ENCODE measurements around the gene RUNX1.

RUNX1 gene

DNA sequence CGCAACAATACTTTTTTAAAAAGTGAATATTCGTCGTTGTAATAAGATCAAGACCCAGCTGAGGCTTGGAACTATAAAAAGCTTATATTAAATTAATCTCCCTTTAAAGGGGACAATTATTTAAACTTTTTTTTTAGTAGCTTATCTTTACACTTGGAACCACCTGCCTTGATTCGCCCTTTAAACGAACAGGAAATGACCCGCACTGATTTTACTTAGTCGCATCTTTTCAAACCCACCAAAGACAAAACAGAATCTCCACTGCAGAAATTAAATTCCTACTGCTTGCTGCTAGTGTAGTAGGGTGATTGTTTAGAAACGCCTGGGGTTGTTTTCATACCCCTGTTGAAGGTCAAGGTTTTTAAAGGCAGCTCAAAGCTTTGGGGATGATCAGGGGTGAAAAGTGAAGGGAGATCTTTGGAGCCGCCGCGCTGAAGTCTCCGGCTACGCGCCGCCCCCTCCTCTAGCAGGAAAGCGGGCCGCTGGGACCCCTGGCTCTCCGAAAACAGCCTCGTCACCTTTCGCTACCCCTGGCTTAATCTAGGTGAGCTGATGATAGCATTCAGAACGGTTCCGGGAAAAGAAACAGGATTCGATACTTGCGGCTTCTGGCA, 163.4 kb downstream of the RUNX1 start:
- DNase-seq (ENCODE audit: low read depth in 1 of 2, low spot score in 1 of 2) = no peak

DNA sequence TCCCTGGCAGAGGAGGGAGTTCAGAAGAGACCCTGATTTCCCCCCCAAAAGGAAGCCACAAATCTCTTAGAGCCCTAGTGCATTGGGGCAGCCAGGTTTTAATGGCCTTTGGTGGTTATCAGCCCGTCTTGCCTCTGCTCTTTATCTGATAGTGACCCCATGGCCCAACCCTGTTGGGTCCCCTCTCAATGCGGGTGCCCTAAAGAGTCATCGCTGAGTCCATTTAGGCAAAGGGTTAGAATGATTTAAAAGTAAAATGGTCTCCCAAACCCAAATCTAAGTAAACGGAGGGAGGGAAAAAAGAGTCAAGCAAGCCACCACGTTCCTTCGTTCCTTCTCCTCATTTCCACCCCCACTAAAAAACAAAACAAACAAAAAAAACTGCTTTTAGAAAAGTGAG, 164.0 kb downstream of the RUNX1 start:
- DNase-seq (ENCODE audit: low read depth in 1 of 2, low spot score in 1 of 2) = no peak

DNA sequence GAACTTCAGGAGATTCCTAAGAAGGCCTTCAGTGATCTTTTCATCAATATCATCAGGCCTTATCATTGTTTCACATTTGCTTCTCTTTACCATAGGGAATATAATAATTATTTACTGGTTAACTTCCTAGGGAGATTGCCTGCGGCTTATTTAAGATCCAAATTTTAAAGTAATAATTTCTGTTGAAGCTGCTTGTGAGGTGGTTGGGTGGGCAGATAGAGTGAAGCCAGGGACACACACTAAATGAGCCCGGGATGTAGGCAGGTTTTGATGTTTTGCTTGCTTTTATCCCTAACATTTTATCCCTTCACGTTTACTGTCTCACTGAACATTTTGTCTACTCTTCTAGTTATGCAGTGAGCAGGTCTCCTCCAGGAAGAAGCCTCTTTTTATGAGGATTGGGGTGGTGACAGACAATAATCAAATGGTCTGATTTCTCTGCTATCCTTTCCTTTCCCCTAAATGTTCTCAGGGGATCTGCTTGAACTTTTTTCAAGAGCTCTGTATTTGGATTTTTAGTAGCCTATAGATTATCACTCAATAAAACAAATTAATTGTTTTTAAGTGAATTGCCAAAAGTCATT, 164.7 kb downstream of the RUNX1 start:
- DNase-seq (ENCODE audit: low read depth in 1 of 2, low spot score in 1 of 2) = no peak

DNA sequence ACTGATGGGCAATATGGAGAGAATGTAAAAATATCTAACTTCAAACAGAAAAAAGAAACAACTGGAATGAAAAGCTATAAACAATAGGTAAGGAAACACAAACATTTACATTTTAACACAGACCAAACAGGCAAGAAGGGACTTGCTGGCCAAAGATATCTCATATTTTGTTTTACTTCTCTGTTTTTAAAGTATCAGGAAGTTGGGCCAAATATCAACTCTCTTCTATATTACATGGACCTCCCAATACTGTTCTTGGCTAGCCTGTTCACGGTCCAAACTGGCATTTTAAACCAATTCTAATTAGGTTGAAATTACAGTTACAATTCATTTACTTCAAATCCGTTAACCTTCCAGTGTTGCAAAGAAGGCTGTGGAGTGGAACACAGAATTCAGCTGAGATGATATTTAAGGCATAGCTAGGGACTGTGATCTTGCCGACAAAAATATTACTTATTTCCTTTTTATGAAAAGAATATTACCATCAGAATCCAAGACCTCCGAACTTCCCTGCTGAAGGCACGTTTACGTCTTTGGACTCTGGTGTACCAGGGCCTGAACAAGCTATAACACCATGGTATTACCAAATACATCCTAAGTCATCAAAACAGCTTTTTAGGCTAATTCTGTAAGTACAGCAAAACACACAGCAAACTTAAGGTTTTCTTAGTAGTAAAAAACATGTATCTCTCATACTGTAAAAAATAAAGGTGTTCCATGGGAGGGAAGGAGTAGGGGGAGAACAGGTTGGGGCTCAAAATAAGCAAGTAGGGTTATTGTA, 165.4 kb downstream of the RUNX1 start:
- DNase-seq (ENCODE audit: low read depth in 1 of 2, low spot score in 1 of 2) = no peak

DNA sequence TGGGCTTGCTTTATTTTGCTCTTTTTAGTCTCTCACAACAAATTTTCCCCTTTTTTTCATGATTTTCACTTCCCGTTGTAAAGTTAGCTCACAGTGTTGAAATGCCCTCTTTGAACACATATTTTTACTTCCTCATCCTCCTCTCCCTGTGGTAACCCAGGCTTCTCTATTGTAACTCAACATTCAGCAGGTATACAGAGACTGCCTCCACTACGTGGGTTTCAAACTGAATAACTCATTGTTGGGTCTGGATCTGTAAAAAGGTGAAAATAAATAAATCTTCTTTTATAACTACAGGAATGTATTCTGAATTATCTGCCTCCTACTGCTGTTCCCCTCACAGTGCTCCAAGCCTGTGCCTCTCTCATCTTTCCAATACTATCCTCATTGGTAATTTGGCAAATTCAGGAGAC, 166.4 kb downstream of the RUNX1 start:
- DNase-seq (ENCODE audit: low read depth in 1 of 2, low spot score in 1 of 2) = no peak

DNA sequence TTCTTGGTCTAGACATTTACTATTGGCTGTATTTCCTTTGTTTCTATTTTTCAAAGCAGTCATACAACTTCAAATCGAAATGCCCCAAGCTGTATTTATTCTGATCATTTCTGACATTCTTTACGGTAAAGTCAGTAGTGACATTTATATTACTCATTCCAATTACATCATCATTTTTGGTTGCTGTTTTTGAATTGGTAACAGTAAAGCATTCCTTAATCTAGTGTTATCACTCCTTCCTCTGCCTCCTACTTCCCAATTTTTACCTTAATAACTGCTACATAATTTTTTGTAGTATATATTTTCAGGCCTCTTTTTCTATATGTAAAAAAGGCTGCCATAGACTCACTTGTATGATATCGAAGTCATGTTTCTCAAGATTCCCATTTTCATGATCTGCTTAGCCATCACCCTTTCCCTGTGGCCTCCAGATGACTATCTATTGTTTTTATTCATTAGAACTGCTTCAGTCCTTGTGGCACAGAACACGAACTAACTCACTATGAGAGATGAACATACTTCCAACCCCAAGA, 167.2 kb downstream of the RUNX1 start:
- no peak for DNase-seq (ENCODE audit: low read depth in 1 of 2, low spot score in 1 of 2)

DNA sequence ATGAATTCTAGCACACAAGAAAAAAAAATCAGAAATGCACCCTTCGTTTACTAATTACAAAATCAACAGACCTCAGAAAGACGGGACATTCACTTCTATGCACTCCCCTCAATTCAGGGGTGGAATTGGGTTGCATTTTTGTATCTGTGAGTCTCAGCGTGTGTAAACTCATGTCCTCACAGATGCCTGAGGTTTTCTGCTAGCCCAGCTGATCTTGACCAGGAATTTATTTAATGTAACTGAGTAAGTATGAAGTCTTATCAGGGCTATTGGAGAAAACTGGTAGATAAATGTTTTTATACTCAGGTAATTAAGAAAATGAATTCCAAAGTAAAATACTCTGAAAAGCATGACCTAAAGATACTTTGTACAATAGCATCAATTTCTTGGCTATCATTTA, 167.7 kb downstream of the RUNX1 start:
- no peak for DNase-seq (ENCODE audit: low read depth in 1 of 2, low spot score in 1 of 2)

DNA sequence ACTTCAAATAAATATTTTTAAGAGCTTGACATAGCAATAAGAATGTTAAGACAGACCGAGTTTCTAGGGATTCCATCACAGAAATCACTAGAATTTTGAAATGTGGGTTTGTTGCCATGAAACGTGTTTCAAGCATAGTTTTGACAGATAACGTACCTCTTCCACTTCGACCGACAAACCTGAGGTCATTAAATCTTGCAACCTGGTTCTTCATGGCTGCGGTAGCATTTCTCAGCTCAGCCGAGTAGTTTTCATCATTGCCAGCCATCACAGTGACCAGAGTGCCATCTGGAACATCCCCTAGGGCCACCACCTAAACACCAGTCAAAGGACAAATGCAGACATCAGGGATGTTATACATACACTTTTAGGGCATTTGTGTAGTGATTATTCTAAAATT, 168.7 kb downstream of the RUNX1 start:
- DNase-seq (ENCODE audit: low read depth in 1 of 2, low spot score in 1 of 2) = no peak

DNA sequence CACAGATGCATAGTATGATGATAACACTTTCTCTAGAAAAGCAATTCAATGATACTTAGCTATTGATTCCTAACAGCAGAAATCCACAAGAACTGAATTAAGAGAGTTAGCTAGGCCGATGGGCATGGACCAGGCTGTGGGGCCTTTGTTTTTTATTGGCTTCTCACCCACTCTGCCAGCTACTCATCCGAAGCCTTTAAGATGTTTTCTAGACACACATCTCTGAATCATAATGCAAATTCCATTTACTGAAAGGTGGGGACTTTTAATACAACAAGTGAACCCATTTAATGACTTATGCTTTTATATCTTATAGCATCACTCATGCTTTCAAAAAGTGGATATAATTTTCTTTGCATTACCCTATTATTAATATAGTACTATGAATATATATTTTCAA, 170.2 kb downstream of the RUNX1 start:
- DNase-seq (ENCODE audit: low read depth in 1 of 2, low spot score in 1 of 2) = no peak

DNA sequence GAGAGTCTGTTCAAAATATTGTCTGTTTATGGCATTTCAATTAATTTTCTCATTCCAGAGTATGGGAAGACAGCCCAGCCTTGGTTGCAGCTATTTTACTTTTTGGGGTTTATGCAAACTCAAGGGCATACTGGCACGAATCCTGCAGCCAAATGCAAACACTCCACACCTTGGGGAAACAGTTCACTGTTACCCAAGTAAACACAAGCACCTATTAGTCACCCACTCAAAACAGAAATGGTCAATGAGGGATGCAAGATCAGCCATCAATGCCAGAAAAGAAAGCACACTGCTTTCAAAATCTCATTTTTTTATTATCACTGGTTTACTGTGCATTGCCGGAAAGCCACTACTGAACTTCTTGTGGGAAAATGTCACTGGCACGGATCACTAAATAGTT, 170.6 kb downstream of the RUNX1 start:
- no peak for DNase-seq (ENCODE audit: low read depth in 1 of 2, low spot score in 1 of 2)

DNA sequence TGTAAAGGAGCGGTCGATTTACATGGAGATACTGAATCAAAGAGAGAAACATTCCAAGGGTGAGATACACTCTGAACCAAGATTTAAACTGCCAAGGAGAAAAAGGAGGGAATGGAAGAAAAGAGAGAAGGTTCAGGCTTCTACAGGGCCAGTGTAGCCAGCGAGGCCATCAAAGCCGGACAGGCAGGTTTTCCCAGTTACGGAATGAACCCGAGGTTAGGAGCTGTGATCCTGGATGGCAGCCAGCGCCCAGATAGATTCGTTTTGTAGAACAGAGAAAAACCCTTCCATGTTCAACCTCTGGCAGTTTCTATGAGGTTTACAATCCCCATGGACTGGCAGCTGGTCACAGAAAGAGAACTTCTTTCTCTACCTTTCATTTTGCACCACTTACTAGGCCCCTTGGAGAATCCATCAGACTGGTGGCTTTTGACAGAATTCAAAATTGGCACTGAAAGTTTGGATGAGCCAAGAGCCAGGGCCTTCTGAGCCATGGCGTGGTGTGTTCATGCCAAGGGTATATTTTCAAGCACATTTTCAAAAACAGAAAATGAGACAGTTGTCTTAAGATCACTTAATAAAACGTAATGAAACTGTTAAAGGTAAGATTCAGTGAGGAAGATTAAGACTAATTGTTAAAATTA, 171.5 kb downstream of the RUNX1 start:
- DNase-seq (ENCODE audit: low read depth in 1 of 2, low spot score in 1 of 2) = no peak

DNA sequence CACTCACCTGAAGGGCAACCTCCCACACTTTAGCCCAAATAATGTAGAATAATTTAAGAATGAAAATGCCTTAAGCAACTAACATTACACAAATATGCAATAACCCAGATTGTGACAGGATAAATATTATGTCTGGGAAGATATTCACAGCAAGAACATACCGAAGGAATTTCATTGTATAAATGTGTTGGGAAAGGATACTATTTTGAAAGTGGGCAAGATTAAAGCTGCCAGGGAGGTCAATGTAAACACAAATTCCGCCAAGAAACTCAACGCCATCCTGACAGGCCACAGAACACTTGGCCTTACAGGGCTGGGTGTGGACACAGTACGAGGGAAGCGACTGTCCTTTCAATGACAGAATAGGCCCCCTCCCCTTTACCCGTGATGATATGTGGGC, 173.3 kb downstream of the RUNX1 start:
- DNase-seq (ENCODE audit: low read depth in 1 of 2, low spot score in 1 of 2) = no peak

DNA sequence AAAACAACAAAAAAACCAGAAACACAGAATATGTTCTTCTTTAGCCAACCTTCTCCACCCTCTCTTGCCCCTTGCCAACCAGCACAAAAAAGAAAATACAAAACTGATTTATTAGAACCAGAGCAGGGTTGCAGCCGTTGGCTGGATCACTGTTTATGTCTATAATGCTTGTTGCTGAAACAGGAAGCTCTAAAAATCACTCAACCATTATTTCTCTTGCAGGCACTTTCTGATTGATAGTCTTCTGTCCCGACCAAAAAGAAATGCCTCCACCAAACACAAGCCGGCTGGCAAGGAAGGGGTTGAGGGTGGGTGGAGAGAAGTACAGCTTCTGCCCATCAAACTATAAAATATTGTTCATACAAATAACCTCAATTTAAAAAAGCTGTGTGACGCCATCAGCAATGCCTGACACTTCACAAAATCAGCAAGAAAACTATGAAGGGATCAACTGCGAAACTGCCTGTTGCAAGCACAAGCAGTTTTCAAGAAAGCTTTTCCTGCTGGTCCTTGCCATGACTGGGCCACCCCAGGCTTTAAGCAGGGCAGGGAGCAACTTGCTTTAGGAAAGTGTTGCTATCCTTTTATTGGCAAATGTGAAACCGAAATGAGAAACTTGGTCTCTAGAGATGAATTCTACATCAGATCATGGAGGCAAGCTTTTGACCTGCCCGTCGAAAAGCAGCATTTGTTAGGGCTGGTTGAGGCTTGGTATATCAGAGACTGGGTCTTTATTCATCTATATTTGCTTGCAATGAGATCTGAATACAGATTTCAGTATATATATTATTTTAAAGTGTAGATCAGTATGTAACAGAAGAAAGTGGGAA, 174.2 kb downstream of the RUNX1 start:
- no peak for DNase-seq (ENCODE audit: low read depth in 1 of 2, low spot score in 1 of 2)

DNA sequence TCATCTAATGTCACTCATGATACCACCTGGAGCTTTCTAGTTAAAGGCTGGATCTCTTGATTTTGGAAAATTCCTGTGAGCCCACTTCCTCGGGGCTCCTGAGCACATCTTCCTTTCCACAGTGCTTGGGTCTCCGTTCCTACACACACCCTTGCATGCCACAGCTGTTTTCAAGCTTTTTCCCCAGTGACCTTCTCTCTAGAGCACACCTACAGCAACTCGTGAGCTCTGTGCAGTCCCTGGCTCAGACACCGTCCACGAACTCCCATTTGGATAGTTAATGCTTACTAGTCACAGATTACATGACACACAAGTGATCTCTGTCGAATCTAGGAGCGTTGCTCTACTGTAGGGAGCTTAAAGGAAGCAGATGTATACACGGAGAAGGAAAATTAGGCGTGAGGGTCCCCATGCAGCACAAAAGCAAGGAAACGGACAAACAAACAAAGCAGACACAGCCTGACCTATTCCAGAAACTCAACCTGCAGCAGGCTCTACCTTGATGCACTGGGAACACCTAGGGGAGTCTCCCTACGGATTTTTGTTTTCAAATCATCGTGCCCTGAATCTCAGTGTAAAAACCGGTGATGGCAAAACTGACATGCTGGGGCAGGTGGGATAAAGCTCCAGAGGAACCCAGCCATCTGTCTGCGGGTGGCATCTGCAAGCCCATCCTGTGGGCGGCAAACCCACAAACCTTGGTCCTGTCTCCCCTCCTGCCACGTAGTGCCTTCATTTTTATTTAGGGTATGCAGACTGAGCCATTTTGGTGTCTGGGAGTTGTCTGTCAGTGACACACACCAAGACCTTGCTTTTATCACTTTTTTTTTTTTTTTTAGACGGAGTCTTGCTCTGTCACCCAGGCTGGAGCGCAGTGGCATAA, 177.8 kb downstream of the RUNX1 start:
- DNase-seq (ENCODE audit: low read depth in 1 of 2, low spot score in 1 of 2) = no peak

DNA sequence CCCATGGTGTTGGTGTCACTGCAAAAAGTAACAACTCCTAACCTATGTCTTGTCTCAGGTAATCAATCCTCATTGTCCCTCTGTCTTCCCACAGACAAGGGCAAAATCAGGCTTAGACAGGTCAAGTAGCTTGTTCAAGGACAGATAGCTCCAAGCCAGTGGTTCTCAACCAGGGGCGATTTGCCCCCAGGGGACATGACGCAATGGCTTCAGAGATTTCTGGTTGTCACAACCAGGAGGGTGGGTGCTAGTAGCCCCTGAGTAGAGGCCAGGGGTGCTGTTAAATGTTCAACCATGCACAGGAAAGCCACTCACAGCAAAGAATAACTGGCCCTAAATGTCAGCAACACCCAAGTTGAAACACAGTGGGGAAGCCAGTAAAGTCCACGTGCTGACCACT, 178.9 kb downstream of the RUNX1 start:
- no peak for DNase-seq (ENCODE audit: low read depth in 1 of 2, low spot score in 1 of 2)

DNA sequence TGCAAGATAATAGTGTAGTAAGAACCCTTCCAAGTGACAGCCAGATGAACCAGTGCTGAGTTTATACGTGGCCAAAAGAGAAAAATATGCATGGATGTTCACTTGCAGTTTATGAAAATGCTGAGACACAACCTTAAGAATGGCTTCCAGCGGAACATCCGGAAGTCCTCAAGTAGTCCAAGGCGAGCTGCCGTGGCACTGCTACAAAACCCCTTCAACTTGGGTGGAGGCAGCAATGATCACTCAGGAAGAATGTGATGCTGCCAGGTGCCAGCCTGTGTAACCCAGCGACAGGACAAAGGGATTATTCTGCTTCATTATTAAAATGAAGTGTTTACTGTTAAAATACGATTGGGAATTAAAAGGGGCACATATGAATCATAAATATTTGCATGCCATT, 179.6 kb downstream of the RUNX1 start:
- no peak for DNase-seq (ENCODE audit: low read depth in 1 of 2, low spot score in 1 of 2)

DNA sequence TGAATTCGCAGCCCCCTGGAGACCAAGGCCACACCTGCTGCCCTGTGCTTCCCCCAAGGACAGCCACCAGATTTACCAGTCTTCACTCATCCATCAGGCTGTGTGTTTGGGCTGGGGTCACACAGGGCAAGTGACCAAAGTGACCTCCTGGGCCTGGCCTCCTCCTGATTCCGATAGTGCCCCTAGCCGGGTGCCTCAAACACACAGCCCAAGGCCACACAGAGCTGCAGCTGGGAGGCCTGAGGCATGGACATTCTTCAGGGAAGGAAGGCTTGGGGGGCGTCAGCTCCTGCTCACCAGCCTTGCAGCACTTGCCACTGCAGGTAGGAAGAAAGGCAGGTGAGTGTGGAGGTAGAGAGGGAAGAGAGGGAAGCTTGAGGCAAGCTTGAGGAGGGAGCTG, 181.3 kb downstream of the RUNX1 start:
- DNase-seq (ENCODE audit: low read depth in 1 of 2, low spot score in 1 of 2) = no peak

DNA sequence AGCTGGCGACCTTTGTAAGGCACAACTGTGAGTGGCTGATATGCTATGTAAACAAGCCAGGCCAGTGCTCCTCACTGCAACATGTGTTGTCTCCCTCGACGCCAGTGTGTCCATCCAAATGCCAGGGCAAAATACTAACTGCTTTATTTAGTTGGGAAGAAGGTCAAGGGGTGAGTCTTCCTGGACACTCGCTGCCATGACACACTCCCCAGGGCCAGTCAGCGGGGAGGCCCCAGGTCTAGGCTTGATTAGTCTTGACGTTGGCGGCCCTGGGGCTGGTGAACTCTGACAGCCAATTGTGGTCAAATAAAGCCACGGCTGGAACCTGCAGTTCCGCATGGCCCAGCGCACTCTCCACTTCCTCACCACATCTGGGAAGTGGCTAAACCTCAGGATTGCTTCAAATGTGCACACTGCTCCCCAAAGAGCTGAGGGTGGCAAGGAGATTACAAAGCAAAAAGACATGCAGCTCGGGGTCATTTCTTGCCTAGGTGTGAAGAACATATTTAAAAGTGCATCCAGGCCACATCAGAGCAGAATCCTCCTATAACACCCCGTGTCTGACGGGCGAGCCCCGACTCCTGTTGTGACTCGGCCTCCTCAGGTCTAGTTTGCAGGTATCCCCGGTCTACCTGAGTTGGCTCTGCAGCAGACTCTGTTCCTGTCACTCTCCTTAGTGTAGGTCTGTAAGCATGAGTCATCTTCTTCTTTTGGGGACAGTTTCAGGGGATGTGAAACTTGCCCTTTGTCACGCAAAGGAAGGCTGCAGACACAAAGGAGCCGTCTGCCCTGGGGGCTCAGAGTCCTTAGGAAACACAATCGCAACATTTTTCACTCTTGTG, 183.5 kb downstream of the RUNX1 start:
- peak in 1 of 2 donors; percentile 47 for DNase-seq (ENCODE audit: low read depth in 1 of 2, low spot score in 1 of 2)
